ENCODE data around the gene MYO1H. TPM values are rescaled to one million over a fixed set of nuclear protein-coding genes. Genes with fewer than 3 reads are reported as not detected.

MYO1H gene
- total and polyA plus RNA-seq, 10 donors, result 0.05 TPM; not detected in 9

GRCh38 chr12:109496306-109496705 lies 148.6 kb downstream of the MYO1H start:
- Histone ChIP-seq H3K36me3 (peaks cover 0 to 100% (median 85%) of the 10 kb centered on the region in 6 donors), H3K27ac (no peak overlapping the region), H3K4me3 (no peak overlapping the region), H3K27me3 (replicated peaks in 1 of 7) (no peaks in the 10 kb centered on the region), H3K4me1 (no peaks in the 10 kb centered on the region), H3K9me3 (no peaks in the 10 kb centered on the region)
- DNase-seq, result no peak
- no peak for TF ChIP-seq POLR2A (IDR thresholded peaks at IDR 0.05)
- TF ChIP-seq POLR2AphosphoS5 (IDR thresholded peaks at IDR 0.05), result no peak
- no peak for TF ChIP-seq CTCF (IDR thresholded peaks at IDR 0.05 in 8 of 11, conservative IDR thresholded peaks at IDR 0.05 in 3 of 11)
- intact Hi-C loops (cut with DNase I; ENCODE audit: low total_unique reads), result no loop called here

GRCh38 chr12:109497675-109498074 lies 150.0 kb downstream of the MYO1H start:
- Histone ChIP-seq H3K4me1 (no peaks in the 10 kb centered on the region), H3K9me3 (no peaks in the 10 kb centered on the region), H3K36me3 (peaks cover 4 to 100% (median 85%) of the 10 kb centered on the region in 6 donors), H3K27me3 (replicated peaks in 1 of 7) (no peaks in the 10 kb centered on the region), H3K4me3 (no peak overlapping the region), H3K27ac (no peak overlapping the region)
- intact Hi-C loops (cut with DNase I; ENCODE audit: low total_unique reads), result no loop called here
- no peak for TF ChIP-seq CTCF (IDR thresholded peaks at IDR 0.05 in 8 of 11, conservative IDR thresholded peaks at IDR 0.05 in 3 of 11)
- TF ChIP-seq POLR2A (IDR thresholded peaks at IDR 0.05), result no peak
- no peak for TF ChIP-seq POLR2AphosphoS5 (IDR thresholded peaks at IDR 0.05)
- 92 to 96% (median 94%) methylated on average over 7 of the region's 7 CpGs for WGBS, 5 donors
- DNase-seq, result no peak

Other genes starting within 250 kb of the MYO1H start
- 100 to 1,000 TPM in 1 of 7 donors, 10 to 100 TPM in 6; 24.7 to 111 (median 55.4) TPM for gene ACACB, start 231.3 kb upstream of the MYO1H start, total RNA-seq
- 10 to 100 TPM in 1 of 3 donors, 1 to 10 TPM in 2; 2.8 to 14.9 (median 5.6) TPM for gene ACACB, start 231.3 kb upstream of the MYO1H start, polyA plus RNA-seq
- gene FOXN4, start 38.6 kb upstream of the MYO1H start, total RNA-seq, result not detected
- under 1 TPM in 1 of 3 donors, not detected in 2; 0.05 TPM for gene FOXN4, start 38.6 kb upstream of the MYO1H start, polyA plus RNA-seq
- 10 to 100 TPM; 43.4 to 72.5 (median 49.9) TPM for gene KCTD10, start 129.4 kb downstream of the MYO1H start, total RNA-seq
- 10 to 100 TPM; 10.4 to 20.6 (median 11.7) TPM for gene KCTD10, start 129.4 kb downstream of the MYO1H start, polyA plus RNA-seq
- 10 to 100 TPM; 33.1 to 63.1 (median 43.1) TPM for gene UBE3B, start 129.7 kb downstream of the MYO1H start, total RNA-seq
- 1 to 10 TPM; 5.7 to 9.2 (median 6.9) TPM for gene UBE3B, start 129.7 kb downstream of the MYO1H start, polyA plus RNA-seq
- gene MMAB, start 225.6 kb downstream of the MYO1H start, total RNA-seq, result 10 to 100 TPM; 14.5 to 23.0 (median 19.3) TPM
- gene MMAB, start 225.6 kb downstream of the MYO1H start, polyA plus RNA-seq, result 10 to 100 TPM; 31.1 to 41.7 (median 33.6) TPM
- gene MVK, start 225.9 kb downstream of the MYO1H start, total RNA-seq, result 10 to 100 TPM in 2 of 7 donors, 1 to 10 TPM in 5; 6.2 to 11.4 (median 9.2) TPM
- gene MVK, start 225.9 kb downstream of the MYO1H start, polyA plus RNA-seq, result 10 to 100 TPM in 2 of 3 donors, 1 to 10 TPM in 1; 7.8 to 16.5 (median 11.3) TPM

Measured in spleen (tissue), 11 donors.